ENCODE measurements around the gene SPIC. TPM values are rescaled to one million over a fixed set of nuclear protein-coding genes. Genes with fewer than 3 reads are reported as not detected.

Gene SPIC
- total RNA-seq, 2 donors from 2014 or later = not detected

DNA sequence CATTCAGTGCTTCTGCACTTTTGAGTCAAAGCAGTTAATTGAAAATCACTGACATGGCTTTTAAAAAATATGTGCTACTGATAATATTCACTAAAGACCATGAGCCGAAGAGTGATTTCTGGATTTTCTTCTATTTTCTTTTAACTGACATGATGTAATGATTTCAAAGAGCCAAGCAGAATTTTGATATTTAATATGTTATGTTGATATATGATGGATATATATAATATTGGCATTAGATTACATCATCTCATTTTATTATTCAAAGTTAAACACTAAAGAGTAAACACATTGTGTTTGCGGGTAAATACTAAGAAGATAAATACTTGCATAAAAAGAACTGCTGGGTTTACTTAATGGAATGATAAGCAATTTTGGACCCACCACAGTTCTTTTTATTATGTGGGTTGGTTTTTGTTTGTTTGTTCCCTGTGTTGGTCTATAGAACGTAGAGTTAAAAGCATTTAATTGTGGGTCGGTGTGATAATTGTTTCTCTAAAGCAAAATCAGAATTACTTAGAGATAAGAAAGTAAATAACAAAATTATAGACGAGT lies 692 bp downstream of the SPIC start:
- H3K9me3 ChIP-seq = no peaks in the 10 kb centered on the region
- ATAC-seq (ENCODE audit: insufficient number of reproducible peaks, low FRiP score, low read depth) (no peak), DNase-seq (ENCODE audit: low spot score) (no peak)
- H3K27ac ChIP-seq = no peak overlapping the region
- no peaks in the 10 kb centered on the region for H3K36me3 ChIP-seq
- TF ChIP-seq, protein P1, sequence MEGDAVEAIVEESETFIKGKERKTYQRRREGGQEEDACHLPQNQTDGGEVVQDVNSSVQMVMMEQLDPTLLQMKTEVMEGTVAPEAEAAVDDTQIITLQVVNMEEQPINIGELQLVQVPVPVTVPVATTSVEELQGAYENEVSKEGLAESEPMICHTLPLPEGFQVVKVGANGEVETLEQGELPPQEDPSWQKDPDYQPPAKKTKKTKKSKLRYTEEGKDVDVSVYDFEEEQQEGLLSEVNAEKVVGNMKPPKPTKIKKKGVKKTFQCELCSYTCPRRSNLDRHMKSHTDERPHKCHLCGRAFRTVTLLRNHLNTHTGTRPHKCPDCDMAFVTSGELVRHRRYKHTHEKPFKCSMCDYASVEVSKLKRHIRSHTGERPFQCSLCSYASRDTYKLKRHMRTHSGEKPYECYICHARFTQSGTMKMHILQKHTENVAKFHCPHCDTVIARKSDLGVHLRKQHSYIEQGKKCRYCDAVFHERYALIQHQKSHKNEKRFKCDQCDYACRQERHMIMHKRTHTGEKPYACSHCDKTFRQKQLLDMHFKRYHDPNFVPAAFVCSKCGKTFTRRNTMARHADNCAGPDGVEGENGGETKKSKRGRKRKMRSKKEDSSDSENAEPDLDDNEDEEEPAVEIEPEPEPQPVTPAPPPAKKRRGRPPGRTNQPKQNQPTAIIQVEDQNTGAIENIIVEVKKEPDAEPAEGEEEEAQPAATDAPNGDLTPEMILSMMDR (IDR thresholded peaks at IDR 0.05) = no peak
- no peaks in the 10 kb centered on the region for H3K4me1 ChIP-seq (ENCODE audit: control insufficient read depth in 1 of 2, low read depth in 2 of 2)
- no peaks in the 10 kb centered on the region for H3K27me3 ChIP-seq (replicated peaks; ENCODE audit: insufficient read depth)
- H3K4me3 ChIP-seq = no peak overlapping the region

DNA sequence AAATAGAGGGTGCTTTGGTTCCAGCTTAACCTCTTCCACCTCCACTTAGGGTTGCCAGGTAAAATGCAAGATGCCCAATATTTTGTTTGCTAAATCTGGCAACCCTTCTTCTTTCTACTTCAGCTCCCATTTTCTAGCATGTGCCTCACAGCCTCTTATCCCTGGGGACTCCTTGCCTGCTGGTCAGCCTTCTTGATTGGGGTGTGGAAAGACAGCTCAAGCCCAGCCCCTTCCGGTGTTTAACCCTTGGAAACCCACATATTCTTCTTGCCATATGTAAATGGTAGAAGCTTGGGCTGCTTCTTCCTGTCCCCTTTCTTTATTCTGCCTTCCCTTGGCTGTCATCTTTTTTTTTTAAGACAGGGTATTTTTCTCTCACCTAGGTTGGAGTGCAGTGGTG lies 5.7 kb downstream of the SPIC start:
- Histone ChIP-seq H3K27ac (no peak overlapping the region), H3K36me3 (no peaks in the 10 kb centered on the region), H3K9me3 (no peaks in the 10 kb centered on the region), H3K27me3 (replicated peaks; ENCODE audit: insufficient read depth) (no peaks in the 10 kb centered on the region), H3K4me3 (no peak overlapping the region), H3K4me1 (ENCODE audit: control insufficient read depth in 1 of 2, low read depth in 2 of 2) (no peaks in the 10 kb centered on the region)
- ATAC-seq (ENCODE audit: insufficient number of reproducible peaks, low FRiP score, low read depth) (no peak), DNase-seq (ENCODE audit: low spot score) (no peak)
- TF ChIP-seq, protein P1 (IDR thresholded peaks at IDR 0.05) = no peak

DNA sequence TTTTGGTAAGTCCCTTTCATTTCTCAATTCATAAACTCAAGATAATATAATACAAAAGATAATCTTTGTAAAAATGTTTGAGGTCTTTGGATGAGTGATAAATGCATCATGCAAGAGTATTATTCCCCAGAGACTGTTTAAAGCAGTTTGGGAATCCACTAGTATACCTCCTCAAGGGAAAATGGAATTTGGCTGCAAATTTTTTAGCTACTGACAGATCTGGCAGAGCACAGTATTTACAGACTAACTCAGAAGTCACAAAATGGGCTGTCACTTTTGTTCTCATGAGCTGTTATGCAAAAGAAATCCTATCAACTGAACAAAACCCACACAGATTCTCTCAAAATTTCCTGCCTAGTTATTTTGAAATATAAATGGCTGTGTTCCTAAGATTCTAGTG lies 9.9 kb downstream of the SPIC start:
- Histone ChIP-seq H3K36me3 (no peaks in the 10 kb centered on the region), H3K4me1 (ENCODE audit: control insufficient read depth in 1 of 2, low read depth in 2 of 2) (no peaks in the 10 kb centered on the region), H3K4me3 (no peak overlapping the region), H3K27ac (no peak overlapping the region), H3K27me3 (replicated peaks; ENCODE audit: insufficient read depth) (no peaks in the 10 kb centered on the region), H3K9me3 (no peaks in the 10 kb centered on the region)
- TF ChIP-seq, protein P1 (IDR thresholded peaks at IDR 0.05) = no peak
- ATAC-seq (ENCODE audit: insufficient number of reproducible peaks, low FRiP score, low read depth) (no peak), DNase-seq (ENCODE audit: low spot score) (no peak)

DNA sequence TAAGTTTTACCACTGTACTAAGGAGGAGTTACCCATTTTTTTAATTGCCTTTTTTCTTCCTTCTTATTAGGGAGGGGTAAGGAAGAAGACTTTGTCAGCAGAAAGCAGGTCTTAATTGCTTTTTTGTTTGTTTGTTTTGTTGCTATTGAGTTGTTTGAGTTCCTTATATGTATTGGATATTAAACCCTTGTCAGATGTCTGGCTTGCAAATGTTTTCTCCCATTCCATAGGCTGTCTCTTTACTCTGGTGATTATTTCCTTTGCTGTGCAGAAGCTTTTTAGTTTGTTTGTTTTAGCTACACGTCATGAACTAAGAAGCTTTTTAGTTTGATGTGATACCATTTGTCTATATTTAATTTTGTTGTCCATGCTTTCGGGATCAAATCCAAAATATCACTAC lies 13.3 kb downstream of the SPIC start:
- Histone ChIP-seq H3K4me1 (ENCODE audit: control insufficient read depth in 1 of 2, low read depth in 2 of 2) (no peaks in the 10 kb centered on the region), H3K36me3 (no peaks in the 10 kb centered on the region), H3K27me3 (replicated peaks; ENCODE audit: insufficient read depth) (no peaks in the 10 kb centered on the region), H3K27ac (no peak overlapping the region), H3K4me3 (no peak overlapping the region), H3K9me3 (no peaks in the 10 kb centered on the region)
- ATAC-seq (ENCODE audit: insufficient number of reproducible peaks, low FRiP score, low read depth) (no peak), DNase-seq (ENCODE audit: low spot score) (no peak)
- TF ChIP-seq, protein P1 (IDR thresholded peaks at IDR 0.05) = no peak

DNA sequence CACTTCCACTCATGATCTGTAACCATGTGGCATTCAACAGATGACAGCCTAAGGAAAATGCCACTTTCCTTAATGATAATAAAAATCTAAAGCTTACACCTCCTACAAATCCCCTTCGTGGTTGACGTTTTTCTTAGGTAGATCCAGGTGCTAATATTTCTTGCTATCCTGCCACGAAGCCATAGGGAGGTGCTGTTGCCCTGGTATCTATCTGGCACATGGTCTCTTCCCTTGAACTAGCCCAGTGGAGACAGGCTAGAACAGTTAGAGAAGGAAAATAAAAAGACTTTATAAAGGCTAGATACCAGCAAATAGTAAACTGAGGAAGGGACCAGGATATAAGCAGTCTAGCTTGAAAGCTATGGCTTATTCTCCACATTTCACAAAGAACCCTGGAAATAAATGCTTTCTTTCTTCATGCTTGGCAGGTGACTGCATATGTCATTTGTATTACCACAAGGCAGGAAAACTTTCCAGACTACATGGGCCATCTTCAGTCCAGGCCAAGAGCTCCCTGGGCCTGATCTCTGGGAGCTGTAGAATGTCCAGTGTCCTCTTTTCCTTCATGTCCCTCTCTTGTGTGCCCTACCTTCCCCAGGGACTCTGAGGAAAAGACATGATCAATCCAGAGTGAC lies 15.3 kb downstream of the SPIC start:
- H3K4me1 ChIP-seq (ENCODE audit: control insufficient read depth in 1 of 2, low read depth in 2 of 2) = no peaks in the 10 kb centered on the region
- H3K27ac ChIP-seq = no peak overlapping the region

More for the DNA sequence above, 15.3 kb downstream of the SPIC start:
- no peak for ATAC-seq (ENCODE audit: insufficient number of reproducible peaks, low FRiP score, low read depth)
- Histone ChIP-seq H3K36me3 (no peaks in the 10 kb centered on the region), H3K27me3 (replicated peaks; ENCODE audit: insufficient read depth) (no peaks in the 10 kb centered on the region), H3K9me3 (no peaks in the 10 kb centered on the region), H3K4me3 (no peak overlapping the region)
- DNase-seq (ENCODE audit: low spot score) = no peak
- TF ChIP-seq, protein P1 (IDR thresholded peaks at IDR 0.05) = no peak
